Spleen (tissue), 3 donors: ENCODE measurements around the gene UCK2.

ENCODE experiments used
- POLR2A ChIP-seq, 3 donors: fragments of 450-650 bp; IDR thresholded peaks; one replicate each; pipeline ENCODE4 v1.5.1; 2017; ENCODE audit warnings: antibody characterized with exemption in 3 of 3, mild to moderate bottlenecking in 1 of 3
- POLR2AphosphoS5 ChIP-seq, 3 donors: sonication (generic); formaldehyde crosslinking; IDR thresholded peaks; one replicate each; pipeline ENCODE4 v1.5.1; 2017; ENCODE audit warnings: antibody characterized with exemption in 3 of 3

DNA sequence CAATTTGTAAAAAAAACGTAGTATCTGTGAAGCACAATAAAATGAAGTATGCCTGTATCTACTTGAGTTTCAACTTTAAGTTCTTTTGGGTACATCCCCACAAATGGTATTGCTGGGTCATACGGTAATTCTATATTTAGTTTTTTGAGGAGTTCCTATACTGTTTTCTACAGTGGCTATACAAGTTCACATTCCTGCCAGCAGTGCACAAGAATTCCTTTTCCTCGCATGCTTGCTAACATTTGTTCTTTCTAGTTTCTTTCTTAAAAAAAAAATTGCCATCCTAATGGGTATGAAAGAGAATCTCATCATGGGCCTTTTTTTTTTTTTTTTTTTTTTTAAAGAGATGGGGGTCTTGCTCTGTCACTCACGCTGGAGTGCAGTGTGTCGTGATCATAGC is 41.9 kb downstream of the UCK2 start:
- TF ChIP-seq POLR2AphosphoS5 (IDR thresholded peaks at IDR 0.05) = no peak
- no peak for TF ChIP-seq POLR2A (IDR thresholded peaks at IDR 0.05)
